TTC549 (cell line): Measurements from ENCODE around the gene FOXD1.
"Not testable (repeated sequence)": the region's sequence is repeated elsewhere in the genome, so short reads cannot be mapped to it uniquely, and the experiment has no call there.

ENCODE experiments used
- FAIRE-seq: peaks from 2 replicates; lab custom pipeline; 2012; peaks lifted over from hg19 to GRCh38; lab: Jason Lieb, UNC

The FOXD1 gene

DNA sequence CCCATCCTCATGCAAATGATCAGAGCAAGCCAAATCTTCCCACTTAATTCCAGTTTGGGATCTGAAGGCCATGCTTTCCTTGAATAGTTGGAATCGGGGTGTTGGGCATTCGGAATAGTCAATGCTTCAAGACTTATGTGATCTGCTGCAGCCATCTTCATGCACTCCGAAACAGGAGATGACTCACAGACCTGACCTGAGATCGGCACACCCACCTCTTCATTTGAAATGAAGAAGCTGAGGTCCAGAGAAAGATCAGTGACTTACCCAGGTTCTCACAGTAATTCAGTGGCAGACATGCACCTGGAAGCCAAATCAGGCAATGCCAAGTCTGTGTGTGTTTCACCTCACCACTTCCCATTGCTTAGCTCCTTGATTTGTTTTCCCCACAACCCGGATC is 33.0 kb downstream of the FOXD1 start:
- no peak for FAIRE-seq

GRCh38 chr5:73415171-73415570 is 33.4 kb downstream of the FOXD1 start:
- FAIRE-seq = no peak

DNA sequence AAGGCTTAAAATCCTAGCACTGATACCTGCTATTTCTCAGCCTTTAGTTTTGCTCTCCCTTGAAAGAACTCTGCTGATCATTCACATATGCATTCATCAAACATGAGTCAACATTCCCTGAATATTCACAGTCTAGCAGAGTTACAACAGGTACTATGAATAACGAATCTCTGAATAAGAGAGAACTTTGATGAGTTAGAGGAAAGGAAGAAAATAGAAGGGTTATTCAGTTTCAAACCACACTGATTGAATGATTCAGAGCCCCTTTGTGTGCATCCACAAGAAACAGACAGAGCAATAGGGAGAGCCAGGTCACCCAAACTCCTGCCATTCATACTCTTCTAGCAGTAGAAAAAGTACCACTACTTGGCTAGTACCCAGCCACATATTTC is 36.0 kb downstream of the FOXD1 start:
- no peak for FAIRE-seq

DNA sequence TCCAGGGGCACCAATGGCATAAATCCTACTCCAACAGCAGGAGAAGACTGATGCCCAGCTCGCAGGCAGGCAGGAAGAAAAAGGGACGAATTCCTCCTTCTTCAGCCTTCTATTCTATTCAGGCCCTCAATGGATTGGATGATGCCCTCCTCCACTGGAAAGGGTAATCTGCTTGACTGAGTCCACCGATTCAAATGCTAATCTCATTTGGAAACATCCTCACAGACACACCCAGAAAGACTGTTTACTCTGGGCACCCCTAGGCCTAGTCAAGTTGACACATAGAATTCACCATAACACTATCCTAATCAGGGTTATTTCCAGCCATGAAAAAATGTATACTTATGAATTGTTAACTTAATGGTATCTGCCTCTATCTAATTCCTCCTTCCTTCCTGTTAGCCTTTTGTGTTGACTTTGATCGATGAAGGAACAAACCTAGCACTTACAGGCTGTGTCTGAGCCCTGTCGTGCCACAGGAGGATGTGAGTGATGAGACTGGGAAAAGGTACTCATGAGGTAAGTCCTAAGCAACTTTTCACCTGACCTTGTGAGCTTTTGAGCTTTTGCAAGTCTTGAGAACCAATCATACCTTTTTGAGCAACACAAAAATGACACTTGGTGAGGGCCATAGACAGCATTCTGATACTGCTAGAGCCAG is 36.5 kb downstream of the FOXD1 start:
- FAIRE-seq = no peak

DNA sequence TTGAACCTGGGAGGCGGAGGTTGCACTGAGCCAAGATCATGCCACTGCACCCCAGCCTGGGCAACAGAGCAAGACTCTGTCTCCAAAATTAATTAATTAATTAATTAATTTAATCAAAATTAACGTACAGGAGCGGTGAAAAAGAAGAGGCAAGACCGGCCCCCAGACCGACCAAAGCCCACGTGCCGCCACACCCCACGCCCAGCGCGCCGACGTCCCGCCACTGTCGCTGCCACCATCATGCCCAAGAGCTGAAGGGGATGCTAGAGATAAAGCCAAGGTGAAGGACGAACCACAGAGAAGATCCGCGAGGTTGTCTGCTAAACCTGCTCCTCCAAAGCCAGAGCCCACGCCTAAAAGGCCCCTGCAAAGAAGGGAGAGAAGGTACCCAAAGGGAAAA is 38.6 kb downstream of the FOXD1 start:
- not testable (repeated sequence) for FAIRE-seq

DNA sequence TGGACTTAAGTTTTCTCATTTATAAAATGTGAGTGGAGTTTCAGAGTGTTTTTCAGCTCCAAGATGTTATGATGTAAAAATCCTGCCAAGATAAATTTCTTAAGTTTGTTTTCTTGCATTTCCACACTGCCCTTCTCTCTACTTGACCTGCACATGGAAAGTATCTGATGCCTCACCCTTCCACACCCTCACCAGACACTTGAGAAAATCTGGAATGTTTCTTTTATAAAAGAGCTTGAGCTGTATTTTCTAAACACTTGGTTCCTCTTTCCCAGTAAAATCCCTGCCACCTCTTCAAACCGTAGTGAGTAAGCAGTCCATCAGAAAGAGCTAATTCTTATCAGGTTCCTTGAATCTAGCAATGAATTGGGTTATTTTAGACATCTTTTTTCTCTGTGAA is 42.9 kb downstream of the FOXD1 start:
- no peak for FAIRE-seq

GRCh38 chr5:73399775-73400174 is 48.8 kb downstream of the FOXD1 start:
- FAIRE-seq = no peak
